Measurements from ENCODE around the gene BSND. TPM values are rescaled to one million over a fixed set of nuclear protein-coding genes. Genes with fewer than 3 reads are reported as not detected.

BSND gene
- polyA plus RNA-seq, 1 donor from 2014 or later: not detected

- Histone ChIP-seq H3K4me2 (ENCODE audit: low read length) (no peak overlapping the region), H3K36me3 (ENCODE audit: insufficient read depth, low read length) (no peaks in the 10 kb centered on the region), H3F3A (ENCODE audit: insufficient read depth, low read length, poor library complexity, severe bottlenecking) (no peaks in the 10 kb centered on the region), H2AFZ (ENCODE audit: low read depth, low read length) (no peak overlapping the region), H3K4me3 (ENCODE audit: low read length) (no peak overlapping the region), H3K9me2 (ENCODE audit: insufficient read depth, low read length) (no peaks in the 10 kb centered on the region), H4K20me1 (ENCODE audit: insufficient read depth) (no peaks in the 10 kb centered on the region), H3K27me3 (ENCODE audit: insufficient read depth, low read depth, low read length) (peaks cover 31% of the 10 kb centered on the region), H3K79me2 (replicated peaks; ENCODE audit: insufficient read depth, low read length) (no peaks in the 10 kb centered on the region), H3K27ac (ENCODE audit: low read length) (no peak overlapping the region), H3K9me3 (ENCODE audit: low read length) (no peaks in the 10 kb centered on the region), H3K9ac (ENCODE audit: low read length) (no peak overlapping the region)
- TF ChIP-seq REST (IDR thresholded peaks at IDR 0.05; ENCODE audit: borderline replicate concordance) (no peak), EZH2 (IDR thresholded peaks at IDR 0.05; ENCODE audit: borderline replicate concordance, insufficient read depth, low read length, poor library complexity, severe bottlenecking) (no peak), CTCF (IDR thresholded peaks at IDR 0.05; ENCODE audit: poor library complexity, severe bottlenecking) (no peak), MXI1 (conservative IDR thresholded peaks at IDR 0.05; ENCODE audit: poor library complexity, severe bottlenecking) (no peak), TAF1 (IDR thresholded peaks at IDR 0.05; ENCODE audit: low read depth) (no peak), SMC3 (conservative IDR thresholded peaks at IDR 0.05; ENCODE audit: poor library complexity) (no peak), RAD21 (conservative IDR thresholded peaks at IDR 0.05) (no peak), POLR2AphosphoS5 (IDR thresholded peaks at IDR 0.05) (no peak), EP300 (conservative IDR thresholded peaks at IDR 0.05; ENCODE audit: poor library complexity, severe bottlenecking) (no peak)
These were observed 20.0 kb upstream of the BSND start for GRCh38 chr1:54978528-54979326.

- Histone ChIP-seq H3K9ac (ENCODE audit: low read length) (no peak overlapping the region), H3K27ac (ENCODE audit: low read length) (no peak overlapping the region), H3K36me3 (ENCODE audit: insufficient read depth, low read length) (no peaks in the 10 kb centered on the region), H3F3A (ENCODE audit: insufficient read depth, low read length, poor library complexity, severe bottlenecking) (no peaks in the 10 kb centered on the region), H3K4me2 (ENCODE audit: low read length) (no peak overlapping the region), H3K4me3 (ENCODE audit: low read length) (no peak overlapping the region), H3K27me3 (ENCODE audit: insufficient read depth, low read depth, low read length) (peaks cover 31% of the 10 kb centered on the region), H2AFZ (ENCODE audit: low read depth, low read length) (no peak overlapping the region), H3K9me3 (ENCODE audit: low read length) (no peaks in the 10 kb centered on the region), H3K9me2 (ENCODE audit: insufficient read depth, low read length) (no peaks in the 10 kb centered on the region), H3K79me2 (replicated peaks; ENCODE audit: insufficient read depth, low read length) (no peaks in the 10 kb centered on the region), H4K20me1 (ENCODE audit: insufficient read depth) (no peaks in the 10 kb centered on the region)
- TF ChIP-seq EP300 (conservative IDR thresholded peaks at IDR 0.05; ENCODE audit: poor library complexity, severe bottlenecking) (no peak), REST (IDR thresholded peaks at IDR 0.05; ENCODE audit: borderline replicate concordance) (no peak), CTCF (IDR thresholded peaks at IDR 0.05; ENCODE audit: poor library complexity, severe bottlenecking) (no peak), TAF1 (IDR thresholded peaks at IDR 0.05; ENCODE audit: low read depth) (no peak), EZH2 (IDR thresholded peaks at IDR 0.05; ENCODE audit: borderline replicate concordance, insufficient read depth, low read length, poor library complexity, severe bottlenecking) (no peak)
These were observed 19.3 kb upstream of the BSND start for GRCh38 chr1:54979327-54979891.

Data from neural cell (in vitro differentiated cells).